Dedifferentiated amniotic fluid mesenchymal stem cell (primary cell): ENCODE results near the gene DQX1.
"Not testable (repeated sequence)": the region's sequence is repeated elsewhere in the genome, so short reads cannot be mapped to it uniquely, and the experiment has no call there.

Experiments
- DNase-seq: peaks from one replicate; pipeline ENCODE4 v3.0.0-alpha.2; 2016; ENCODE audit errors: extremely low spot score

DQX1 gene, protein sequence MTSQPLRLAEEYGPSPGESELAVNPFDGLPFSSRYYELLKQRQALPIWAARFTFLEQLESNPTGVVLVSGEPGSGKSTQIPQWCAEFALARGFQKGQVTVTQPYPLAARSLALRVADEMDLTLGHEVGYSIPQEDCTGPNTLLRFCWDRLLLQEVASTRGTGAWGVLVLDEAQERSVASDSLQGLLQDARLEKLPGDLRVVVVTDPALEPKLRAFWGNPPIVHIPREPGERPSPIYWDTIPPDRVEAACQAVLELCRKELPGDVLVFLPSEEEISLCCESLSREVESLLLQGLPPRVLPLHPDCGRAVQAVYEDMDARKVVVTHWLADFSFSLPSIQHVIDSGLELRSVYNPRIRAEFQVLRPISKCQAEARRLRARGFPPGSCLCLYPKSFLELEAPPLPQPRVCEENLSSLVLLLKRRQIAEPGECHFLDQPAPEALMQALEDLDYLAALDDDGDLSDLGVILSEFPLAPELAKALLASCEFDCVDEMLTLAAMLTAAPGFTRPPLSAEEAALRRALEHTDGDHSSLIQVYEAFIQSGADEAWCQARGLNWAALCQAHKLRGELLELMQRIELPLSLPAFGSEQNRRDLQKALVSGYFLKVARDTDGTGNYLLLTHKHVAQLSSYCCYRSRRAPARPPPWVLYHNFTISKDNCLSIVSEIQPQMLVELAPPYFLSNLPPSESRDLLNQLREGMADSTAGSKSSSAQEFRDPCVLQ

DNA sequence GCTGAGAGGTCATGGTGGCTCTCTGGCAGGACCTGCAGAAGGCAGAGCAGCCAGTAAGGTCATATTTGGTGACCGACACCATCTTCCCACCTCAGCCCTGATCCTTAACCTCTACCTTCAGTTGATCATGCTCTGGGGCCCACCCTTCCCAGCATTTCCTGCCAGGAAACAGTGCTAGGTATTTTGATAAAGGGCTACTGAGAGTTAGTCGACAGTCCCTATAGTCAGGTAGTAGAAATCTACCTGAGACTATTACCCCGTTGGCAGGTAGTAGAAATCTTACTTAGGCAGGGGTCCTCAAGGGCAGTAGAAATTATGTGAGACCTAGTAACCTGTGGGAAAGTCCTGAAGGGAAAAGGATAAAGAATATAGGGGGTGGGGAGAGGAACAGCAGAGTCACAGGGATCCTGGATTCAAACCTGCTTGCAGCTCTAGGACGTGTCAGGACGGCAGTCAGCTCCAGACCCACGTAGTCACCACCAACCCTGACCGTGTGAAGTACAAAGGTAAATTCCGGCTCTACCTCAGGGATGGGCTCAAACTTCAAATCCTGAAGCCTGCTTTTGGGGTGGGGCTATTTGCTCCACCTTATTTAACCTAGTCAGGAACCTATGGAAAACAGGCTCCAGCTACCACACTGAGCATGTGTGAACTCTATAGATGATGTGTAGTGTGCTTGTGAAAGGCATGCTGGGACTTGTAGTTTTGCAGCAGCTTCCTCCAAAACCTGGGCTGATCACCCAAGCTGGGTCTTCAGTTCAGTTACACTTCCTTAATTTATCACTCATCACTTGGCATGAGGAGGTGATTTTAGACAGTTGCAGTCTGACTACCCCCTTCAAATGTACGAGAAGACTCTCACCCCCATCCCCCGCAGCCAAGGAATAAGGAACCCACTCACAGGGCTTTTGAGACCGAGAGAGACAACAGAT is at the start of gene DQX1:
DQX1 (minus strand) TSS at position 515 of the 932 bp plus-strand sequence; CDS start at position 13, 502 bp downstream.
- DNase-seq, result no peak

DNA sequence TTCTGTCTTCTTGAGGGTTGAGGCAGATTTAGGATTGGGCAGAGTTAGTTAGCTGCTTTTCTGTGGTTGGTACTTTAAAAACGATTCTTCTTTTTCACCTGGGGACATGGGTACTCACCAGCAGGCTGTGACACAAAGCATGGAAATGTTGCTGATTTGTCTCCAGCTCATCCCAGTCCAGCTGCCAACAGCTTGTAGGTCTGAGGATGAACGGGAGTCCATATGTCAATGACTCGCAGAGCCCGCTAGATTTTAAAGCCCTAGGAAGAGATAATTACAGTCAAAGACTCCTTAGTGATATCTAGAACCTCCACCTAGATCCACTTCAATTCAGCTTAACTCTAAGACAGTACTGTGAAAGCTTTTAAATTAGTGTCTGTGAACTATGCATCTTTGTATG is 49.3 kb upstream of the DQX1 start:
- no peak for DNase-seq

DNA sequence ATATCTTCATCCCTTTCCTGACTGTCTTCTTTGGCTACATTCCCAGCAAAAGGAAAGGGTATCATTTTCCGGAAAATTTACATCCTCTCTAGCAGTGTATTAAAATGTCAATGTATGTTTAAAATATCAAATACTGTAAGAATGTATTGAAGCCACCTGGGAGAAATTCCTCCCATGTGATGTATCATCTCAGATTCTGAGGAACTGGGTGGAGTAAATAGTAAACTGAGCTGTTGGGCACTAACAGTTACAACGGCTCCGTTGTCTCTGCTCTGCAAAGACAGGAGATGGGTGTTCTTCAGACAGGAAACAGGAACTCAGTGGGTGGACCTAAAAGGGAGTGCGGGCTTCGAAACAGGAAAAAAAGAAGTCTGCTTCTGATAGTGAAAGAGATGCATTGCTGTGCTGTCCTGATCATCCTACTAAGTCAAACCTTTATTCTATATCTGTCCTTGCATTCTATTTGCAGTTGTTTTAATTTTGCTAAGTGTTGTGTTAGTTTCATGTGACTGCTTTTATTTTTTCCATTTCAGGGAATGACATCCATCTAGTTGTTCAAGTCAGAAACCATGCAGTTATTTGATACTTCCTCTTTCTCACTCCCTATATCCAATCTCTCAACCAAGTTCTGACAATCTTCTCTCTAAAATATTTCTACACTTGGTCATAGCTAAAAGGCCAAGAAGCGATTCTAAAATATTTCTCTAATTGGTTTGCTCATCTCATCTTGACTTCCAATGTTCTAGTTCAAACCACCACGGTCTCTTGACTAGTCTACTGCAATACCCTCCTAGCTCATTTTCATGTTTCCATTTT is 47.9 kb upstream of the DQX1 start:
- peak; percentile 39 for DNase-seq

DNA sequence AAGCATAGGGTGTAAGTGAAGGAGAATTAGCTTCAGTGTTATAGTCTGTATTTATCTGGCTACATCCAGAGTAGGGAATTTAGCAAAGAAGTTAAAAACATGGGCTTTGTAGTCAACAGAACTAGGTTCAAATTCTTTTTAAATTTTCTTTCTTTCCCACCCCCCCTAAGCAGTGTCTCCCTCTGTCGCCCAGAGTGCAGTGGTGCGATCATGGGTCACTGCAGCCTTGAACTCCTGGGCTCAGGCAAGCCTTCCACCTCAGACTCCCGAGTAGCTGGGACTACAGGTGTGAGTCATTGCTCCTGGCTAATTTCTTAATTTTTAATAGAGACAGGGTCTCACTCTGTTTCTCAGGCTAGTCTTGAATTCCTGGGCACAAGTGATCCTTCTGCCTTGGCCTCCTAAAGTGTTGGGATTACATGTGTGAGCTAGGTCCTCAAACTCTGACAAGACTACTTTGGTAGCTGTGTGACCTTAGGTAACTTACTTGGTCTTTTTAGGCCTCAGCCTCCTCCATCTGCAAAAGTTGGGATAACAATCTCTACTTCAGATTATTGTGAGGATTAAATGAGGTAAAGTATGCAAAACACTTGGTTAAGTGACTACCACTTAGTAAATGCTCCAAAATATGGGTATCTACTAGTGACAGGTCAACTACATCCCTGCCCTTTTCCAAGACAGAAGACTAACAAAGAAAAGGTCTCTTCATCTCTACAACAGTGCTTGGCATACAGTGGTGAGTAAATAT is 46.3 kb upstream of the DQX1 start:
- no peak for DNase-seq

DNA sequence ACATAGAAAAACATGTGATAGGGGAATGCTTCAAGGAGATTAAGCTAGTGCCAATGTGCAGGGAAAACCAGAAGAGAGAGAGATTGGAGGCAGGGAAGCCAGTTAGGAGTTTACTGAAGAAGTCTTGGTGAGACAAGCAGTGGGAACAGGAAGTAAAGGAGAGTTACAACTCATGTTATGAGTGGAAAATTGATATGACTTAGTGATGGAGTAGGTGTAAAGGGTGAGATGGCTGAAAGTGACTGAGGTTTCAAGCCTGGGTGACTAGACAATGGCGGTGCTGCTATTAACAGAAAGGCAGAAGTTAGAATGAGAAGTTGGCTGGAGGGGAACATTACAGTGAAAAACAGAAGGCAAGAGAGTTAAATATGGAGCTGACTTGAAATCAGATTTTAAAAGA is 45.0 kb upstream of the DQX1 start:
- no peak for DNase-seq

DNA sequence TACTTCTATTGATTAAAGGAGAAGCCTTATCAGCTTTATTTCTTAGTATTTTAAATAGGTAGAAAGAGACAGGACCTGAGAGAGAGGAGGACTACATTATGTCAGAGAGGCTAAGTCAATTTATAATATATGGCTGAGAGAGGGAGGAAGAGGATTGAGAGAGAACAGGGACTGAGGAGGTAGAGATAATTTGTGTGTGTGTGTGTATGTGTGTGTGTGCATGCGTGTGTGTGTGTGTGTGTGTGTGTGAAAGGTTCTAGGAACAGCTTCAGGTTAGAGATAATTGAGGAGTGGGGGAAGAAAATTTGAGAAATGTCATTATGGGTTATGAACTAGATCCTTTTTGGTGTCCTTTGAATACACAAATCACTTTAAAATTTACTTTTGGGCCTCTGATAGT is 43.7 kb upstream of the DQX1 start:
- no peak for DNase-seq

DNA sequence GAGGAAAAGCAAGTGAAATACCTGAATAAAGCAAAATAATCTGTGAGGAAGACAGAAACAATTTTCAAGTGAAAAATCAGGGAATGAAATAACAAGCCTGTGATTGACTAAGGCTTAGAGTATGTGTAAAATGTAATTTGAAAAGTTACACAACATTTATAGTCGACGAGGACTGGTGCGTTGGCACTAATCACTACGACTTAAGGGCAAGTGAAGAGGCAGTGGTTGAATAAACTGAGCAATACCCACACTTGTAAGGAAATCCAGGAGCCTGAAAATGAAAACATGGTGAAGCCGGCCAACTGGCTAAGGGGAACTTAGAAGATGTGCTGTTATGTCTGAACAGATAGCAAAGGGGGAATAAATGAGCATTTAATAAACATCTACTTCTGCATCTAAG is 41.9 kb upstream of the DQX1 start:
- peak; percentile 80 for DNase-seq

DNA sequence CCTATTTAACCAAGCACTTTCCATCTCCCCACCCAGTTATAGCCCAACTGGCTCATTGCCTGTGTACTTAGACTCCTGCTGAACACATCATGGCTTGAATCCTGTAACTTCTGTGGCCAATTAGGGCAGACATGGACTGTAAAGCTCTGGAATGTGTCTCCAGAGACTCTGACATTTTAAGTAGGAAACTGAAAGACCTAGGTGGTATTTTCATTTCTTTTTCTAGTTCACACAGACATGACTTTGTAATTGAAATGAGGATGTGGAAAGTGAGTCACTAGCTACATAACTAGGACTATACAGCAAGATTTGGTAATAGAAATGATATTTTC is 40.7 kb upstream of the DQX1 start:
- DNase-seq, result peak; percentile 92

DNA sequence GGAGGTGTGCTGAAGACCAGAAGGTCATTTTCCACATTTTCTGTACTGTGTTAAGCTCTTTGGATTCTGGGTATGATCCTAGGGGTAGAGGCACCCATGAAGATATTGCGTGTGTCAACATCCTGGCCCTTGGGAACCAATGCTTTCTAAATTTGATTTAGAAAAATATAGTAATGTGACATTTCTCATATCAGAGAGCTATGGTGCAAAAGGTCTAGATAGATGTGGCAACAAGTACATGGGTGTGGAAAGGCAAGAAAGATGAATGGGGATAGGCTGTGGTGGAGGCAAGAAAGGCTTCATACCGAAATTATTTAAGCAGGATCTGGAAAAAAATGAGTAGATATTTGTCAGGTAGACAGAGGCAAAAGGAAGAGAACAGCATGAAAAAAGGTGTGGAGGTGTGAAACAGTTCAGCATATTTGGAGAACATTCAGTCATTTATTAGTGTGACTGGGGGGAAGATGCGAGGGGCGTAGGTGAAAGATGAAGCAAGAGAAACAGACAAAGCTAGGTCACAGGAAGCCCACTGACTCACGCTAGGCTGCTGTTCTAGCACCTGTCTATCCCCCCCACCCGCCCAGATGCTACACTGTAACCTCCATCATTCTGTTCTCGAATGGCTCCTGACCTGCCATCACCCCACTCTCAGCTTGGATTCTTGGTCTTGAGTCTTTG is 40.2 kb upstream of the DQX1 start:
- DNase-seq, result no peak

DNA sequence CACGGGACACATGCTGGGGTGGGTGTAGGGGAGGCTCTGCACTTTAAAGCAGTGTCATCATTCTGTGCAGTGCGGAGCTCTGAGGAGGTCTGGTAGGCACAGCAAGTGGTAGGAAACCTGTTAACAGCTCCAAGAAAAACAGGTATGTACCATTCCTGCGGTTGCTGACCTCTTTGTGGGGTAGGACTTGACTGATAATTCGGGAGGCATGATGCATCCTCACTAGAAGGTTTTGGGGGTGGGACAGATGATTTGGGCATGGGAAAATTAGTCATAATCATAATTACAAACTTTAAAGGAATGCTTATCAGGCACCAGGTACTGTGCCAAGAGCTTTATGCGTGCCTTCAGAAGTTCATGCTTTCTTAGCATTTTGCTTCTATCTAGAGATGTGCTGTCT is 38.2 kb upstream of the DQX1 start:
- DNase-seq, result no peak

DNA sequence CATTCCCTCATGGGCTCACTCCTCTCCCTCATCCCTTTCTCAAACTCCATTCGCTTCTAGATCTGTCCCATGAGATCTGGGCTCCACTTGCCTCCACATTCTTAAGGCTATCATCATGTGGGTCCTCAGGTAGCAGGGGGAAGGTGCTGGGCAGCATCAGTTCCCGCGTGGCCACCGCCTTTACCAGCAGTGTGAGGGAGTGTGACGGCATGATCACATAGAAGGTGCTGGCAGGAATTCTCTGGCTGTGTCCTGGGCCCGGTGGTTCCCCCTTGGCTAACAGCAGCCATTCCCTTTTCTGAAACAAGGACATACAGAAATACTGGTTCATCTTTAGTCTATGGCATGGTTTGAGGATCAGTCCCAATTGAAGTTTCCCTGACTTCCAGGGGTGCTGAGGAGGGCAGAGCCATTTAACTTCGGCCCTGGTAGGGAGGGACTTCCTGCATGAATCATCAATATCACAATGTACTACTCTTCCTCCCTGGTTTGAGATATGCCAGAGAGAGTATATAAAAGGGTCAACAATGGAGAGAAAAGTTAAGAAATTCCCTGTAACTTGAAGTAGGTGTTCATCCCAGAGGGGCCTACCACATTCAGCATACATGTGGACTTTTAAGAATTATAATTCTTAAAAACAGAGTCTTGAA is 36.2 kb upstream of the DQX1 start:
- DNase-seq, result no peak

DNA sequence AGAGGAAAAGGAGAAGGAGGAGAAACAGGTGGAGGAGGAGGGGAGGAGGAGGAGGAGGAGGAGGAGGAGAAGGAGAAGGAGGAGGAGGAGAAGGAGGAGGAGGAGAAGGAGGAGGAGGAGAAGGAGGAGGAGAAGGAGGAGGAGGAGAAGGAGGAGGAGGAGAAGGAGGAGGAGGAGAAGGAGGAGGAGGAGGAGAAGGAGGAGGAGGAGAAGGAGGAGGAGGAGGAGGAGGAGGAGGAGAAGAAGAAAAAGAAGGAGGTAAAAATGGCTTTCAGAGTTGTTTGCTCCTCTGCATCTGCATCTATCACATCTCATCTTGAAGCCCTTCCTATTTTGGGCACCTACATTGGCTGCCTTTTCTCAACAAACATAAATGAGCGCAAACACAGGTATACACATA is 35.0 kb upstream of the DQX1 start:
- DNase-seq, result not testable (repeated sequence)

DNA sequence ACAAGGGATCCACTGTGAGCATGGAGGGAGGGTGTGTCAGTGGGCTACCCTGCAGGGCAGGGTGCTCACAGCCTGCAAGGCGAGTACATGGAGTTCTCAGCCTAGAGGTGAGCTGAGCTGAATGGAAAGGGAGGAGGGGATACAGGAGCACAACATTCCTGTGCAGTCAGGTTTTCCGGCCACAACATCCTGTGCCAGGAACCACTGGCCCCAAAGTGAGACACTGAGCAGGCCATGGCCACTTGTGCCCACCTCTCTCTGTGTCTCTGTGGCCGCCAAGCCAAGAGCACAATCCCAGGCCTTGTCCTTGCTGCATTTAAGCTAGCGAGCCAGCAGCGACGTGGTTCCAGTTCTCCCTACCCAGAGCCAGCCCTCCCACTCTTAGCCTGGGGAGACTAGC is 34.6 kb upstream of the DQX1 start:
- DNase-seq, result no peak

DNA sequence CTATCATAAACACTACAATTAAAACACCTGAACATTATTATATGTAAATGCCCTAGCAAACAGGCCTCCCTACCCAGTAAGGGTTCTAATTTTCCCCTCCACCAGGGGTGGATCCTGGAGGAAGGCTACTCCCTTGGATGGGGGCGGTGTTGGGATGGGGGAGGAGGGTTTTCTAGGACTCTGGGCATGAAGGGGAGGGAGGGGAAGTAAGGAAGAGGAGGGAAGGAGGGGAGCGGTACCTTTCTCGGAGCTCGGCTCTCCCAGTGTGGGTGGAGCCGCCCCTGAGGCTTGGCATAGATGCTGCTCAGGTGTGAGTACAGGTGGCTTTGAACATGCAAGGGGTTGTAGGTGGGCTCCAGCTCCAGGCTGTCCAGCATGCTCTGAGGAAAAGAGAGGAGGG is 33.9 kb upstream of the DQX1 start:
- no peak for DNase-seq

DNA sequence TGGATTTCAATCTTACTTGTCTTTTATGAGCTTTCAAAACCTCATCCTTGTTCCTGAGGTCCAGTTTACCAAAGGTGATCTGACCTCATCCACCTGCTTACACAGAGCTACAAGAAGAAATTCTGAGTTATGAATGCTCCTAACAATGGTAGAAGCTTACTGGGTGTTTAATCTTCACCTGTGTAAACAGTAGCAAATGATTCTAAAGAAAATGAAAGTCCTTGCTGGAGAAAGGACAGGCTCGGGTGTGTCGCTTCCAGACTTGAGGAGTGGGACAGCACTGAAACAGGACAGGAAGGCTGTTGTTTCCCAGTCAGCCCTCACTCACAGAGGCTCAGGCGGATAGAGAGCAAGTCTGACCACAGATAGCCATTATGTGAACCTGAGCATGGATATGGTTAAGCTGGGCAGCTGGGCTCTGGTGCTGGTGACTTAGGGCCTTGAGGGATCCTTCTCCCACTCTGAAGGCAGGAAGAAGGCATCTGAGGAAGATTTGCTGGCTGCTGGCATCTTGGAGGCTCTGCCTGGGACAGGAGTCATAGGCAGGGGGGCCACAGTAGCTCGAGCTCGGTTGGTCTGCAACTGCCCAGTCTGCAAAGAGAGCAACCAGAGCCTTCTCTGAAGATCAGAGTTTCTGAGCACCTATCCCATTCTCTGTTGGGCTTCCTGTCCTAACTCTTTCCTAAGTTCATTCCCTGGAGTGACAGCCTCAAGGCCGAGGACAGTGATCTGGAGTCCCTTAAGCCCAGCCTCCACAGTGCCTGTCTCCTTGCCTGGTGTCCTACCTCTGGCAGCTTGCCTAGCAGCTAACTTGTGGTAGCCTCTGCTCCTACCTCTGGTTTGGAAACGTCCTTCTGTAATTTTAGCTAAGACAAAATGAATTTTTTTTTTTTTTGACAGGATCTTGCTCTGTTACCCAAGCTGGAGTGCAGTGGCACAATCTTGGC is 32.5 kb upstream of the DQX1 start:
- DNase-seq, result no peak

DNA sequence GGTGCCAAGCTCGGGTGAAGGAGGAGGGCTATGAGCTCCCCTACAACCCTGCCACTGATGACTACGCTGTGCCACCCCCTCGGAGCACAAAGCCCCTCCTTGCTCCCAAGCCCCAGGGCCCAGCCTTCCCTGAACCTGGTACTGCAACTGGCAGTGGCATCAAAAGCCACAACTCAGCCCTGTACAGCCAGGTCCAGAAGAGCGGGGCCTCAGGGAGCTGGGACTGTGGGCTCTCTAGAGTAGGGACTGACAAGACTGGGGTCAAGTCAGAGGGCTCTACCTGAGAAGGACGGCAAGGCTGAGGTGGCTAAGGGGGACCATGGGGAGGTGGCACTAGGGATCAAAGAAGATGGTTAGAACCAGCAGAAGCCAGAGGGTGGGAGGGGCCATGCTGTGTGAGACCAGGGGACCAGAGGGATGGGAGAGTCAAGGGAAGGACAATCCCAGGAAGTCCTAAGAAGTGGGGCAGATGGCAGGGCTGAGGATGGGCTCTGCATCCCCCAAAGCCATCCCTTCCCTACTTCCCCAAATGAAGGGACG is 30.9 kb upstream of the DQX1 start:
- DNase-seq, result no peak

DNA sequence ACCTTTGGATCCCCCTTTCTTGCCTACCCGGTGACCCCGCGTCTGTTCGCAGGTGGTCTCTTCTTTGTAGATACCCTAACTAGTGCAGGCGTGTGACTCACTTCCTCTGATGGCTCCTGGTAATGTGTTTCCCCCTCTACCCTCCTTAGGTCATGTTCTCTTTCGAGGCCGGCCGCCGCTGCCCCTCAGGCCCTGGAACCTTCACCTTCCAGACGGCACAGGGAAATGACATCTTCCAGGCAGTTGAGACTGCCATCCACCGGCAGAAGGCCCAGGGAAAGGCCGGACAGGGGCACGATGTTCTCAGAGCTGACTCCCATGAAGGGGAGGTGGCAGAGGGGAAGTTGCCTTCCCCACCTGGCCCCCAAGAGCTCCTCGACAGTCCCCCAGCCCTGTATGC is 30.1 kb upstream of the DQX1 start:
- DNase-seq, result no peak

DNA sequence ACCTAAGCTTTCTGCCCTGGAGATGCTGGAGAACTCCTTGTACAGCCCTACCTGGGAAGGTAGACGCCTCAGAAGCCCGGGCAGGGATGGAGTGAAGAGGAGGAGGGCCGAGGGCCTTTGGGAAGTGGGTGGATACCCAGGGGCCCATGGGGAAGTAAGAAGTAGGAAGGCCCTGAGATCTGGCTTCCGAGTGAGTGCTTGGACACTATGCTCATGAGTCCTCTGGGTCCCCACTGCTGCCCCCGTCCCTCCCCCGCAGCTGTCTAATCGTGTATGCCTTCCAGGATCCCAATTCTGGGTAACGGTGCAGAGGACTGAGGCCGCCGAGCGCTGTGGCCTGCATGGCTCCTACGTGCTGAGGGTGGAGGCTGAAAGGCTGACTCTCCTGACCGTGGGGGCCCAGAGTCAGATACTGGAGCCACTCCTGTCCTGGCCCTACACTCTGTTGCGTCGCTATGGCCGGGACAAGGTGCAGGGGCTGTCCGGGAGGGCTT is 29.6 kb upstream of the DQX1 start:
- DNase-seq, result no peak
